Vagina (tissue), 2 donors: ENCODE measurements around the gene SCD.

Experiments
- CTCF ChIP-seq, 3 experiments: fragments of 450-650 bp in 2 of 3; fragments of 200-600 bp in 1 of 3; sonication (generic) in 1 of 3; IDR thresholded peaks; one replicate each; pipeline ENCODE4 v1.5.1; 2017 to 2019; ENCODE audit warnings: antibody characterized with exemption in 3 of 3, mild to moderate bottlenecking in 2 of 3, moderate library complexity in 2 of 3
- POLR2AphosphoS5 ChIP-seq, 2 donors: sonication (generic); formaldehyde crosslinking; IDR thresholded peaks; one replicate each; pipeline ENCODE4 v1.9.0; 2017; ENCODE audit warnings: antibody characterized with exemption in 2 of 2, mild to moderate bottlenecking in 2 of 2, low read depth in 1 of 2; ENCODE audit not compliant: insufficient read depth in 1 of 2

DNA sequence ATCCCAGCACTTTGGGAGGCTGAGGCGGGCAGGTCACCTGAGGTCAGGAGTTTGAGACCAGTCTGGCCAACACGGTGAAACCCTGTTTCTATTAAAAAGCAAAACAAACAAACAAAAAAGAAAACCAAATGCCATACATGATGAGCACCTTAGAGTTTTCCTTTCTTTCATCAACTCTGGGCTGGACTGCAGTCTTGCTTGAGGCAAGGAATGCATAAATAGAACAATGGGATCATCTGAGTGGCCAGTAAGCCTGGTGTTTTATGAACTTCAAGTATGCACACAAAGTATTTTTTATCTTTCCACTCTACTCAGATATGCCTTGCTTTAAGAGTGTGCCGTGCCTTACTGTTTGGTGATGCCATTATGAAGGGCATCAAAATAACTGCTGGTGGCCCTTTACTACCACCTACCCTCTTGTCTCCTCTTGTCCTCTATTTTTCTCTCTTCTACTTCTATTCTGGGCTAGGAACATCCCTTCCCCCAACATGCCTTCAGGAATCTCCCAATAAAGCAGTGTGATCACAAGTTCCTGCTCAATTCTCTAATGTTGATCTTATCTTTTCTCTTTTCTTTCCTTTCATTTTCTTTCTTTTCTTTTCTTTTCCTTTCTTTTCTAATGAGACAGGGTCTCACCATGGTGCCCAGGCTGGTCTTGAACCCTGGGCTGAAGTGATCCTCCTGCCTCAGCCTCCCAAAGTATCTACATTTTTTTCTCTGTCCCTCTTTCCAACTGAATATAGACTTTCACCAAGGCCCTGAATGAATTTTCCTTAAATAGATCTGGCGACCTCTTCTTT, 10.2 kb downstream of the SCD start:
- TF ChIP-seq CTCF (IDR thresholded peaks at IDR 0.05) (no peak), POLR2AphosphoS5 (IDR thresholded peaks at IDR 0.05; ENCODE audit: insufficient read depth in 1 of 2, low read depth in 1 of 2) (no peak)
